HG03442 (cell line): ENCODE measurements around the gene CDK8.

Source experiments
- ATAC-seq: cut with Tn5 transposase; IDR thresholded peaks from one replicate; pipeline ENCODE4 v1.9.1; 2021; ENCODE audit warnings: mild to moderate bottlenecking, moderate library complexity; ENCODE audit not compliant: unreplicated experiment

The CDK8 gene

GRCh38 chr13:26379831-26380230, 125.9 kb downstream of the CDK8 start:
- no peak for ATAC-seq

GRCh38 chr13:26380930-26381329, 127.0 kb downstream of the CDK8 start:
- ATAC-seq: no peak

DNA sequence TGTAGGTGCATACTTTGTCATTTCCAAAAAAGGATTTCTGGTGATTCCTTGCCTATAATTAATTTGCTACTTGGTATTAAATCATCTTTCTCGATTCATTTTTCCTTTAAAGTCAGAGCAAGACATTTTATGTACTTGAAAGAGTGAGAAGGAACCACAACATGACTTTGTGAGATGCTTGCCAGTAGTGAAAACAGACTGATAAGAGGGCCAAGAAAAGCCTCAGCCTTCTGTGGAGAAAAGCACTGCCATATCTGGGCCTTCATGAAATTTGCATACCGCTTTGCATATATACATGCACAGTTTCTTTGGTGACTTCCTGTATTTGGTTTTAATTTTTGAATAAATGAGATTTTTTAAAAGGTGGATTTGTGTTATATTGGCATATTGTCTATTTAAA, 128.4 kb downstream of the CDK8 start:
- no peak for ATAC-seq

- ATAC-seq: no peak
Observed at GRCh38 chr13:26382835-26383234, 128.9 kb downstream of the CDK8 start.

DNA sequence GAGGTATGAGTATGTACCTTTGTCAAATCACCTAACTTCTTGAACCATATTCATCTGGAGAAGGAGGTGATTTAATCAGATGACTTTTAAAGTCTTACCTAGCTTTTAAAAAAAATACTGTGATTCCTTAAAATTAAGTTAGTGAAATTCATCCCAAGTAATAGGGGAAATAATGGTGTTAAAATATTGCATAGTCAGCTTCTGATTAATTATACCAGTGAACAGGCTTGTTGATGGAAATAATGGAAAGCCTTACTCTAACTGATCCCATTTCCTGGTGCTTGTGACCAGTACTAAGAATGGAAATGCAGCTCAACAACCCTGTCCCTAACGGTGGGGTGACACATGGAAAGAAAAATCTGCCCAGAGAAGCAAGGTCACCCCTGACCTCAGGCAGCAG, 130.7 kb downstream of the CDK8 start:
- no peak for ATAC-seq

- ATAC-seq: no peak
Observed at GRCh38 chr13:26386026-26386425, 132.1 kb downstream of the CDK8 start.

GRCh38 chr13:26390203-26390602, 136.3 kb downstream of the CDK8 start:
- ATAC-seq: no peak

DNA sequence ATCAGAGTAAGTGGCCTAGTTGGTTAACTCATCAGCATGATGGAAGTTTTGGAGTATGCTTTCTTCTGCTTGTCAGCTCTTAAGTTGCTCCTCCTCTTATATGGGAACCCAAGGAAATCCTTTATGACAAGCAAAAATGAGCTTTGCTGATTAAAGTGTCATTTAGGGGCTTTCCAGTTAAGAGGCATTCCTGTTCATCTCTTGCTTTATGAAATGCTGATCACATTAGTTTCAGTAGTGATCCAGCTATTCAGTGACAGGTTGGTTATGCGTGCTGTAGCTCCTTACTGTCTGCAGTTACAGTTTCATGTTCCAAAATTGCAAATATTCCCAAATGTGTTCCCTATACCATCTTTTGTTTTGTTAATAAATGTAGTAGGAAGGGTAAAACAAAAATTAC, 146.6 kb downstream of the CDK8 start:
- ATAC-seq: no peak

- no peak for ATAC-seq
Observed at GRCh38 chr13:26401069-26401468, 147.1 kb downstream of the CDK8 start.

- no peak for ATAC-seq
Observed at GRCh38 chr13:26401578-26402021, 147.7 kb downstream of the CDK8 start.

- no peak for ATAC-seq
Observed at GRCh38 chr13:26406791-26407190, 152.9 kb downstream of the CDK8 start.

DNA sequence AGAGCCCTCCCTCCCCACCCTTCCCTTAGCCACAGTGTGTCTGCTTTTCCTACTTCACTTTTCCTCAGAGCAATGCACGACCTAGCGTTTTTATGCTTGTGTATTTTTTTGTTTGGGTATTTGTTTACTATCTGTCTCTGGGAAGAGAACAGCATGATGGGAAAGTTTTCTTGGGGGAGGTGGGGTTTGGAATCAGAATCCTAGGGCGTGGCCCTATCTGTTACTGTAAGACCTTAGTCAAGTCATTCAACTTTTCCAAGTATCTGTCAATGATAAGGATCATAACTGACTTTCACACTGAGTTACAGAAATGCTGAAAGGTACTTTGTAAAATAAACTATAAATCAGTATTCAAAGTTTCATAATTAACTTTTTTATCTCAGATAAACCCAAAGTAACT, 157.3 kb downstream of the CDK8 start:
- ATAC-seq: no peak

DNA sequence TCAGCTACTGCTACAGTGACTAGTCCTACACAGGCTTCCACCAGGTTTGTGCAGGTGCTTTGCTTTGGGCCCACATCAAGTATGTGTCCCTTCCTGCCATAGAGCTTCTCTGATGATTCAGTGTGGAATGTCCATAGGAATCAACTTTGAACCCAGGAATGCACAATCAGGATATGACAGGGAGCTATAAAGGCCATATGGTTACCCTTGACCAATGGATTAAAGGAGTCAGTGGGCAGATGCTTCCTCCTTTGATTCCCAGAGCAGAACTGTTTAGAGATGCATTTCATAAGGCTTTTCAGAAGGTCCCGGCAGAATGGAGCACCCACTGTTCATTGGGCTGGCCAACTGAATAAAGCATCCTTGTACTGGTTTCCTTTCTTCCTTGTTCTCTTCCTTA, 158.3 kb downstream of the CDK8 start:
- ATAC-seq: no peak

DNA sequence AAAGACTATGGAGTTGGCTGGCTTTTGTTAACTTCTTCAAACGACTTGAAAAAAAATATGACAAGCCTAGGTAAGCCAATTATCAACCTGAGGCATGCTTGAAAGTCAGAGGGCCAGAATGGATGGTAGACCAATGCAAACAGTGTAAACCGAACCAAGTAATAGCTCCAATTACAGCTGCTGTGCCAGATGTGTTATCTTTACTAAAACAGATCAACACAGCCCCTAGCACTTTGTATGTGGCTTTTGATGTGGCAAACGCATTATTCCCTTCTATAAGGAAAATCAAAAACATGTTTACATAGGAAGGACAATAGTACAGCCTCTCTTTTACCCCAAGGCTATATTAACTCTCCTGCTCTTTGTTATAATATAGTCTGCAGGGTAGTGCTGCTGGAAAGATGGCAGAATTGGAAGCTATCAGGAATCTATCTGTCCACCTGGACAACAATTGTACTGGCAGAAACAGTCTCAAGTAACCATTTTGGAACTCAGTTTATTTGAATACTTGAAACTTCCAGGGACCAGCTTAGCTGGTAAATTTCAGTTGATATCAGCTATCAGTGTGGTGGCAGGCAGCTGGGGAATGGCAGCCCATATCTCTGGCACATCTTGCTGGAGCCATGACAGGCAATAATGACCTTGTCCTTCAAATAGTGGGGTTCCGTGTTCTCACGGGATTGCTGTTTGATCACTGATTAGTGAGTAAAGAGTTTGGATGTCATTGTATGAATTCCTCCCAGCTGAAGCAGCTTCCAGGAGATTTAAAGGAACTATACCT, 159.2 kb downstream of the CDK8 start:
- no peak for ATAC-seq

DNA sequence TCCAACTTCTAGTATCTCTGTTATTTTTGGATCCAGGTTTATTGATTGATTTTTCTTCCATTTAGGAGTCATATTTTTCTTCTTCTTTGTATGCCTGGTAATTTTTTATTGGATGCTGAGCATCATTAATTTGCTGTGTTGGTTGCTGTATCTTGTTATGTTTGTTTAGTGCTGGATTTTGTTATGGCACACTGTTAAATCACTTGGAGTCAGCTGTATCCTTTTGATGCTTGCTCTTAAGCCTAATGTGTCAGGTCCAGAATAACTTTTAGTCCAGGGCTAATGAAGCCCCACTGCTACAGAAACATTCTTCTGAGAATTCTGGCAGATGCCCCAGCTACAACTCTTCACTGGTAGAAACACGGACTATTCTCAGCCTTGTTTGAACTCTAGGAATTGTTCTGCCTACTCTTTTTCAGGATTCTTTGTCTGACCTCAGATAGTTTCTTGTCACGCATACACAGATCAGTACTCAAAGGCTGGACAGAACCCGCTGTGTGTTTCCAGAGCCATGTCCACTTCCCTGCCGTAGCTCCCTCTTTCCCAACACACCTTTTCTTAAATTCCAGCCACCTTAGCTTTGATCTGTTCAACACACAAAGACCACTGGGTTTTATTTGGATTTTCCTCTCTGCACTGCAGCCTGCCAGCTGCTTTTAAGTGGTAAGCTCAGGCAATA, 166.5 kb downstream of the CDK8 start:
- no peak for ATAC-seq

DNA sequence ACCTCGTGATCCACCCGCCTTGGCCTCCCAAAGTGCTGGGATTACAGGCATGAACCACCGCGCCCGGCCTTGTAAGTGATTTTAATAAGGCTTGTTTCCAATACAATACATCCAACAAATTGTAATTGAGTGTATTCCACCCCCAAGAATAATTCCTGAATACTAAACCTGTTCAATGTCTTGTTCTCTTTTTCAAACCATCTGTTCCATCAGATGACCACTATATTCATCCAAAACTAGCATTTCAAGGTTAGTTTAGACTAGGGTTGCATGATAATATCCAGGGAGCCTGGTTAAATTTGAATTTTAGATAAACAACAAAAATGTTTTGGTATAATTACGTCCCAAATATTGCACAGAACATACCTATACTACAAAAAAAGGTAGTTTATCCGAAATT, 168.1 kb downstream of the CDK8 start:
- ATAC-seq: no peak

- no peak for ATAC-seq
Observed at GRCh38 chr13:26423629-26424028, 169.7 kb downstream of the CDK8 start.

DNA sequence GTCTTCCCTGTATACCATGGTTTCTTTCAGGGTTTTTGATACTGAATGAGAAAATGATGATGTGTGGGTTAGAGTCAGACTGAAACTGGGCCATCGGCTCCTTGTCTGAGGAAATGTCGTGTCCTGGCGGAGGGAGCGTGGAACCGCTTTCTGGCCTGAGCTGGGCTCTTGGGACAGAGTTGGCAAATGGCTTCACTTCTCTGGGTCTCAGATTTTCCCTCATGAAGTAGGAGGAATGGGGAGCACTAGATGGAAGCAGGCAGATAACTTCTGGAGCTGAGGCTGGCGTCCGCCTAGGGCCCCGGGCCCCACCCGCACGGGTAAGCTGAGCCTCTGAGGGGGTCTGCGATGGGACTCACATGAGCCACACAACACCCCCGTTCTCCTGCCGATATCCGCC, 170.3 kb downstream of the CDK8 start:
- no peak for ATAC-seq

DNA sequence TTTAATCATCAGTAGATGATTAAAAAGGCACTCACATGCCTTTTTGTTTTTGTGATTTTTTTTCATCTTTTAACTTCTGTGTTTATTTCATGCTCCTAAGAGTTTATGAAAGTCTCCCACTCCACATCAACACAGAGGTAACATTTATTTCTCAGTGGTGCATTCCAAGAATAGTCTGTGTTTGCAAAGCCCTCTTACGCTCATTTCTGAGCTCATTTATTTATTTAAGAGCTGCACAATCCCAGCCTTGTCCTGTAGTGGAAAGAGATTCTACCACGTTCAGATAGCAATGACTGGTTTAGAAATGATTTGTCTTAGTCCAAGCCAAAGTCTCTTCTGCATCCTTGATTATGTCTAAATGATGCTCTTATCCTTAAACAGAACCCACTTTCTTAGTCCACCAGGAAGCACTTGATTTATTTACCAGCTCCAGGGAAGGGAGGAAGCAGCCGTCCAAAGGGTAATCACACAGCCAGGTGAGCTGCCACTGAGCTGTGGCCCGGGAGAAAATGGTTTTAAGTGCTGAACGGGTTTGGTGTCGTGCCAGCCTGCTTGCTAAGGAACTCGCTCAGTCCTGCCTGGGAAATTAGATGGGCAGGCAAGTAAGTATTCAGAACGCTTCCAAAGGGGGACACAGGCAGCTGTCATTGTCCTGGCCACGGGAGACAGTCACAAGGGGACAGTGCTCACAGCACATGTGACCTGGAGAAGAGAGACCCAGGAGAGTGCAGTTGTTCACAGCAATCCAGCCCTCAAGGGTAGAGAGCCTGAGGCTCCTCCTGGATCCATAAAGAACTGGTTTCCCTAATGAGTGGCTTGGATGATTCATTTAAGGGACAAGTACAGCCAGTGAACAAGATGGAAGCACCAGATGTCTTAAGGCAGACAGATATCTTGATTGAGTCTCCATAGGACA, 171.8 kb downstream of the CDK8 start:
- no peak for ATAC-seq

GRCh38 chr13:26433776-26434175, 179.8 kb downstream of the CDK8 start:
- ATAC-seq: no peak

- ATAC-seq: no peak
Observed at GRCh38 chr13:26435171-26435570, 181.2 kb downstream of the CDK8 start.
